ENCODE measurements around the gene ACADS.

- TF ChIP-seq CTCF (IDR thresholded peaks at IDR 0.05) (no peak), EZH2 (IDR thresholded peaks at IDR 0.05) (no peak), EZH2phosphoT487 (IDR thresholded peaks at IDR 0.05) (no peak)
These were observed 25.8 kb downstream of the ACADS start for GRCh38 chr12:120751389-120751788.

Measured in neural progenitor cell (in vitro differentiated cells).